Left ventricle myocardium inferior (tissue), 1 donor: Measurements from ENCODE around the gene DDX41. TPM values are rescaled to one million over a fixed set of nuclear protein-coding genes. Genes with fewer than 3 reads are reported as not detected.
"Not testable (repeated sequence)": the region's sequence is repeated elsewhere in the genome, so short reads cannot be mapped to it uniquely, and the experiment has no call there.

ENCODE experiments used
- DNase-seq: peaks from one replicate; pipeline ENCODE4 v3.0.0-alpha.2; 2020
- H3K27ac ChIP-seq: fragments of 200-600 bp; replicated peaks from 2 replicates; pipeline ENCODE4 v1.8.0; 2021
- H3K27me3 ChIP-seq: fragments of 200-600 bp; 2 replicates; pipeline ENCODE4 v1.8.0; 2021; ENCODE audit warnings: low read depth
- H3K36me3 ChIP-seq: fragments of 200-600 bp; 2 replicates; pipeline ENCODE4 v1.8.0; 2021
- H3K4me1 ChIP-seq: fragments of 200-600 bp; 2 replicates; pipeline ENCODE4 v1.8.0; 2021
- H3K4me3 ChIP-seq: fragments of 200-600 bp; 2 replicates; pipeline ENCODE4 v1.8.0; 2021; ENCODE audit warnings: mild to moderate bottlenecking, moderate library complexity
- H3K9me3 ChIP-seq: fragments of 200-600 bp; replicated peaks from 2 replicates; pipeline ENCODE4 v1.8.0; 2021
- intact Hi-C: fragments of 100-400 bp; cut with micrococcal nuclease; formaldehyde crosslinking; loops from one replicate; pipeline ENCODE4 v1.11.0; 2022
- total RNA-seq: library from RNA; stranded (reverse); fragmentation: NEBNext Ultra II Directional; extraction: Animal tissue kit (Norgen Biotek cat#: 25700); gene quantifications from one replicate; pipeline ENCODE4 v1.2.1, GENCODE V29; 2021
- TF ChIP-seq, protein P1 (sequence below): fragments of 200-600 bp; IDR thresholded peaks from 2 replicates; pipeline ENCODE4 v1.8.0; 2021; ENCODE audit warnings: antibody characterized with exemption, mild to moderate bottlenecking, borderline replicate concordance
- donor health status: DM: no; HTN: yes; CAD: no; lungs with severe emphysema.

DDX41 gene
- total RNA-seq, 1 donor from 2014 or later: 29.7 TPM

DNA sequence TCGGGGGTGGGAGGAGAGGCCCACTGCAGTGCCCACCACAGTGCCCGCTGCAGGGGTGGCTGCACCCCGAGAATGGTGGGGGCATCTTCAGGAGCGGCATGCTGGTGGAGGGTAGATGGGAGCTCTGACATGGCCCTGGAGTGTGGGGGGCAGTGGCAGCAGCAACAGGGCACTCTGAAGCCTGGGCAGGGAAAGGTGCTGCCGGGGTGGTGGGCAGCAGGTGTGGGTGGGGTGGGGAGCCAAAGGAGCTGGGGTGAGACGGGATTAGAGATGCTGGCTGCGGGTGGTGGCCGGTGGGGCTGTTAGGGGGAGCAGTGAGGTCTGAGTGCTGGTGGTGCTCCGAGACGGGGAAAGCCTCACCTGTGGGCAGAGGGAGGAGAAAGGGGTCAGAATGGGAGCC, 19.6 kb upstream of the DDX41 start:
- TF ChIP-seq, protein P1, sequence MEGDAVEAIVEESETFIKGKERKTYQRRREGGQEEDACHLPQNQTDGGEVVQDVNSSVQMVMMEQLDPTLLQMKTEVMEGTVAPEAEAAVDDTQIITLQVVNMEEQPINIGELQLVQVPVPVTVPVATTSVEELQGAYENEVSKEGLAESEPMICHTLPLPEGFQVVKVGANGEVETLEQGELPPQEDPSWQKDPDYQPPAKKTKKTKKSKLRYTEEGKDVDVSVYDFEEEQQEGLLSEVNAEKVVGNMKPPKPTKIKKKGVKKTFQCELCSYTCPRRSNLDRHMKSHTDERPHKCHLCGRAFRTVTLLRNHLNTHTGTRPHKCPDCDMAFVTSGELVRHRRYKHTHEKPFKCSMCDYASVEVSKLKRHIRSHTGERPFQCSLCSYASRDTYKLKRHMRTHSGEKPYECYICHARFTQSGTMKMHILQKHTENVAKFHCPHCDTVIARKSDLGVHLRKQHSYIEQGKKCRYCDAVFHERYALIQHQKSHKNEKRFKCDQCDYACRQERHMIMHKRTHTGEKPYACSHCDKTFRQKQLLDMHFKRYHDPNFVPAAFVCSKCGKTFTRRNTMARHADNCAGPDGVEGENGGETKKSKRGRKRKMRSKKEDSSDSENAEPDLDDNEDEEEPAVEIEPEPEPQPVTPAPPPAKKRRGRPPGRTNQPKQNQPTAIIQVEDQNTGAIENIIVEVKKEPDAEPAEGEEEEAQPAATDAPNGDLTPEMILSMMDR: no peak
- H3K9me3 ChIP-seq: no peaks in the 10 kb centered on the region
- H3K27ac ChIP-seq: peak overlapping the region; percentile 79
- H3K36me3 ChIP-seq: peaks cover 59% of the 10 kb centered on the region
- intact Hi-C loops: no loop called here
- no peak overlapping the region for H3K4me3 ChIP-seq
- no peak for DNase-seq
- H3K27me3 ChIP-seq: no peaks in the 10 kb centered on the region
- peaks cover 65% of the 10 kb centered on the region for H3K4me1 ChIP-seq

DNA sequence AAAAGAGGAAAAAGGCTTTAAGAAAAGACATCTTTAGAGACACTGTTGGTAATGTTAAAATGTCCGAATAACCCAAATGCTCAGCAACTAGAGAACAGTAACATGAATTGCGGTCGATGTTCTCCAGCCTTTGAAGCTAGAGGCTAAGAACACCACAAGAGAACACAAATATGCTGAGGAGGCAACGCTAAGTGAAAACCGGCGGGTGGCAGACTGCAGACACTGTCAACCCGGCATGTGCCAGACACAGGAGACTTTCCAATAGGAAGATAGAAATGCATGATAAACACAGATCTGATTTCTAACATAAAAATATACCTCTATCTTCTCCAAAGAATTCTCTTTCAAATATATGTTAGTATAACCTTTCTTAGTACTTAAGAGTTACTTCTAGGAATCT, 18.4 kb upstream of the DDX41 start:
- intact Hi-C loops: no loop called here
- Histone ChIP-seq H3K4me3 (no peak overlapping the region), H3K27me3 (no peaks in the 10 kb centered on the region), H3K36me3 (peaks cover 72% of the 10 kb centered on the region), H3K9me3 (no peaks in the 10 kb centered on the region), H3K27ac (no peak overlapping the region), H3K4me1 (peaks cover 66% of the 10 kb centered on the region)
- no peak for DNase-seq
- TF ChIP-seq, protein P1: no peak

DNA sequence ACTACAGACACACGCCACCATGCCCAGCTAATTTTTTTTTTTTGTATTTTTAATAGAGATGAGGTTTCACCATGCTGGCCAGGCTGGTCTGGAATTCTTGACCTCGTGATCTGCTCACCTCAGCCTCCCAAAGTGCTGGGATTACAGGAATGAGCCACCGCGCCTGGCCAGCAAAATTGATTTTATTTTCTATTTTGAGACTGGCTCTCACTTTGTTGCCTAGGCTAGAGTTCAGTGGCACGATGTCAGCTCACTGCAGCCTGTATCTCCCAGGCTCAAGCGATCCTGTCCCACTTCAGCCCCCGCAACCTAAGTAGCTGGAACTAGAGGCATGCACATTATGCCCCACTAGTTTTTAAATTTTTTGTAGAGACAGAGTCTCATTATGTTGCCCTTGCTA, 17.7 kb upstream of the DDX41 start:
- Histone ChIP-seq H3K36me3 (peaks cover 79% of the 10 kb centered on the region), H3K4me1 (peaks cover 59% of the 10 kb centered on the region)
- H3K4me3 ChIP-seq, H3K27me3 ChIP-seq, DNase-seq, intact Hi-C loops, H3K9me3 ChIP-seq, H3K27ac ChIP-seq: not testable (repeated sequence)

DNA sequence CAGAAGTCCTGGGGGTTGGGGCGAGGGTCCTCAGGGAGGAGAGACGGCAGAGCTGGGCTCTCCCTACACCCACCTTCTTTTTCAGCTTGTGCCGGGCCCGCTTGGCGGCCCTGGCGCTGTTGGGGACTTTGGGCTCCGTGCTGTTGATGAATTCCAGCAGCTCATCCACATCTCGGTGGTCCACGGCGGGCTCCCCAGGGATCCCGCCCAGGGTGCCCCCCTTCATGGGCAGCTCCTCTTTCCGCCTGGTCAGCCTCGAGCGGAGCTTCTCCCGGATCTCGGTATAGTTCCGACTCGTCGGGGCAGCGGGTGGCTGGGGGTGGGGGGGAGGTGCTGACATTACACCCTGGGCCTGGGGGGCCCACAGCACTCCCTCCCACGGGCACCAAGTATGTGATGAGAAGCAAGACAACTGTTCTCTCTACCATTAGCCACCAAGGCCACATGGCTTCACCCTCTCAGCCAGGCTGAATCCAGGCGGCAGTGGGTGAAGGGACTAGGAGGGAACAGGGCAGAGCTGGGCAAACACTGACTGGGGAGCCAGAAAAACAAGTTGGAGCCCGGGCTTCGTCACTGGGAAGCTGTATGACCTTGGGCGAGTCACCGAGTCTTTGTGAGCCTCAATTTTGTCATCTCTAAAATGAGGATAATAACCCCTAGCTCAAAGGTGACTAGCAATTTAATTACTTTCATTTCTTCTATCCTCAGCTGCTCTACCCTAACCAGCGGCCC, 14.6 kb upstream of the DDX41 start:
- TF ChIP-seq, protein P1: no peak
- DNase-seq: no peak
- H3K4me3 ChIP-seq: no peak overlapping the region
- H3K9me3 ChIP-seq: no peaks in the 10 kb centered on the region
- no peak overlapping the region for H3K27ac ChIP-seq
- H3K4me1 ChIP-seq: peaks cover 29% of the 10 kb centered on the region
- H3K27me3 ChIP-seq: no peaks in the 10 kb centered on the region
- intact Hi-C loops: no loop called here
- H3K36me3 ChIP-seq: peaks cover 93% of the 10 kb centered on the region

DNA sequence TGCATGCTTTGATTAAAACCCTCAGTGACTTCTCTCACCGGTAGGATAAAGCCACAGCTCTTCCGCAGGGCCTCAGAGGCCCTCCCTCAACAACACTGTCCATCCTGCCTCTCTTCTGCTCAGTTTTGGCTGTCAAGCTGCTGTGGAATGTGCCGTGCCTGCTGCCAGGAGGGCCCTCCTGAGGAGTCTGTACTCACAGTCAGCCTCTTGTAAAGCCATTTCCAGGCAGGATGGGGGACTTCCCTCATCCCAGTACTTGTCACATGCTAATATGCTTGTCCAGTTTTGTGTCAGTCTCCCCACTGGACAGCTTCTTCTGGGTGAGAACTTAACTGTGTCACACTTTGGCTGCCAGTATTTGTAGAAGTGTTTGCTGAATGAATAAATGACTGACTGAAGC, 13.9 kb upstream of the DDX41 start:
- Histone ChIP-seq H3K27ac (peak overlapping the region; percentile 19), H3K4me3 (no peak overlapping the region), H3K36me3 (peaks cover 93% of the 10 kb centered on the region), H3K27me3 (no peaks in the 10 kb centered on the region), H3K4me1 (peaks cover 24% of the 10 kb centered on the region), H3K9me3 (no peaks in the 10 kb centered on the region)
- TF ChIP-seq, protein P1: no peak
- intact Hi-C loops: no loop called here
- no peak for DNase-seq

DNA sequence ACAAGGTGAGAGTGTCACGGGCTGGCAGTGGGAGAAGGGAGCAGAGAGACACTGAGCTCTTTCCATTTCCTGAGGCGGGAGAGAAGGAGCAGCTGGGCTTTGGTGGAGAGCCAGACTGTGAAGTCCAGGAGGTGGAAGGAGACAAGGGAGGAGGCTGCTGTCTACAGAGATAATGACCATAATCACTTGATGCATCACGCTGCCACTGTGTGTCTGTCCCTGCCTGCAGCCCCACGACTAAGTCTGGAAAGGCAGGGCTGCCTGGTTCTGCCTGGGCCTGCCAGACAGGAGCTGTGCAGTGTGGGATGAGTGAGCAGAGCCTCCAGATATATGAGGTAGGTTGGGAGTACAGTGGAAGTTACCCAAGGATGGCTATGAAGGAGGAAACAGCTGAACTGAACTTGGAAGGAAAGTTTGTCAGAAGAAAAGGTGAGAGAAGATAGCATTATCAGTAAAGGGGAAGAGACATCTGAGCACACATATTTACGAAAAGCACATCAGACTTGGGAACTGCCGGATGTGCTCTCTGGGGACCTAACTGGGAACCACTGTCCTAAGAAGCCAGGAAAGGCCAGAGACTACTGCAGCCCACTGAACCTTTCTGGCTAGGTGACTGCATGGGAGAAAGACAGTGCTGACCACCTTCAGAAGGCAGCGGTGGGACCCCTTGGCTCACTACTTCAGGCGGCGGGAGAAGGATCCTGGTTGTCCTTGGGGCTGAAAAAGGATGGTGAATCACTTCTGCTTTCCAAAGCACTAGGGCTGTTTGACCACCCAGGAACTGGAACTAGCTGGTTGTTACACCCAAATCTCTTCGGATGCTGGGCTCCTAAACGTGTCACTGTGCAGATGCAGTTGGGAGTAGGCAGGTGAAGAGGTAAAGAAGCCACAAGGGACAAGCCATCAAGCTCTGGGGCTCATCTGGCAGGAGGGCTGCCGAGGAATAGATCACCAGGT, 12.8 kb upstream of the DDX41 start:
- peaks cover 94% of the 10 kb centered on the region for H3K36me3 ChIP-seq
- TF ChIP-seq, protein P1: no peak
- H3K27ac ChIP-seq: no peak overlapping the region

More for the DNA sequence above, 12.8 kb upstream of the DDX41 start:
- Histone ChIP-seq H3K27me3 (no peaks in the 10 kb centered on the region), H3K4me3 (no peak overlapping the region), H3K4me1 (peaks cover 26% of the 10 kb centered on the region), H3K9me3 (no peaks in the 10 kb centered on the region)
- DNase-seq: no peak
- intact Hi-C loops: no loop called here
